Thyroid gland (tissue), 4 donors: ENCODE results near the gene SKI. TPM values are rescaled to one million over a fixed set of nuclear protein-coding genes. Genes with fewer than 3 reads are reported as not detected.

ENCODE experiments used
- DNase-seq, 2 donors: peaks; one replicate each; pipeline ENCODE4 v3.0.0-alpha.2; 2019
- H3K27ac ChIP-seq, 3 donors: fragments of 200-600 bp; sonication (generic); 1 replicate in 2 of 3; 2 replicates in 1 of 3; pipeline ENCODE4 v1.5.1; 2016 to 2019; ENCODE audit warnings: mild to moderate bottlenecking in 1 of 3, moderate library complexity in 1 of 3
- H3K27me3 ChIP-seq: fragments of 200-600 bp; sonication (generic); one replicate; pipeline ENCODE4 v1.5.1; 2019
- H3K36me3 ChIP-seq, 2 donors: fragments of 200-600 bp; sonication (generic); one replicate each; pipeline ENCODE4 v1.5.1; 2016 to 2019
- H3K4me1 ChIP-seq, 2 donors: fragments of 200-600 bp; sonication (generic); one replicate each; pipeline ENCODE4 v1.5.1; 2017 to 2019
- H3K4me3 ChIP-seq, 3 donors: fragments of 200-600 bp; sonication (generic); replicated peaks in 1 of 3; 1 replicate in 2 of 3; 2 replicates in 1 of 3; pipeline ENCODE4 v1.5.1; 2016; ENCODE audit warnings: mild to moderate bottlenecking in 1 of 3
- H3K9me3 ChIP-seq: fragments of 200-600 bp; sonication (generic); one replicate; pipeline ENCODE4 v1.5.1; 2017
- CTCF ChIP-seq, 6 experiments: fragments of 200-600 bp in 3 of 6; fragments of 450-650 bp in 3 of 6; sonication (generic) in 3 of 6; IDR thresholded peaks; one replicate each; pipeline ENCODE4 v1.5.1; 2016 to 2019; ENCODE audit warnings: antibody characterized with exemption in 6 of 6, mild to moderate bottlenecking in 2 of 6, inconsistent platforms in 1 of 6, moderate library complexity in 1 of 6
- POLR2A ChIP-seq, 2 donors: fragments of 450-650 bp; IDR thresholded peaks; one replicate each; pipeline ENCODE4 v1.6.1; 2017; ENCODE audit warnings: antibody characterized with exemption in 2 of 2, mild to moderate bottlenecking in 2 of 2, moderate library complexity in 1 of 2
- WGBS, 2 donors: methylation state at CpG; one replicate each; pipeline ENCODE4 v1.1.5; 2017; 5-methylcytosine and 5-hydroxymethylcytosine counted together
- intact Hi-C: fragments of 100-400 bp; cut with DNase I; formaldehyde crosslinking; loops from one replicate; pipeline ENCODE4 v1.15.1; 2023
- total RNA-seq, 4 donors: library from RNA; depleted of rRNA; stranded (reverse); fragments of >200 nt; gene quantifications; one replicate each; pipeline ENCODE4 v1.2.3, GENCODE V29; 2016

Gene SKI
- total RNA-seq, 4 donors from 2014 or later, result 31.4 to 59.6 (median 39.9) TPM

GRCh38 chr1:2271841-2272655 lies 43.9 kb downstream of the SKI start:
- Histone ChIP-seq H3K4me1 (peaks cover 75 to 98% of the 10 kb centered on the region in 2 donors), H3K4me3 (no peak overlapping the region)
- 66 to 76% methylated on average over 20 to 22 of the region's 23 CpGs for WGBS, 2 donors

GRCh38 chr1:2272686-2273400 lies 44.7 kb downstream of the SKI start:
- Histone ChIP-seq H3K36me3 (no peaks in the 10 kb centered on the region), H3K27me3 (no peaks in the 10 kb centered on the region), H3K27ac (peak overlapping the region in 1 of 3 donors; percentile 6), H3K4me1 (peaks cover 75 to 98% of the 10 kb centered on the region in 2 donors), H3K4me3 (no peak overlapping the region), H3K9me3 (no peaks in the 10 kb centered on the region)
- WGBS, 2 donors, result 86 to 87% methylated on average over 16 to 21 of the region's 28 CpGs
- intact Hi-C loops, result loop anchor here (5.0 kb wide), 1 partner anchor 36 kb away; no protein-coding TSS in a partner anchor
- no peak for TF ChIP-seq POLR2A (IDR thresholded peaks at IDR 0.05)
- no peak for TF ChIP-seq CTCF (IDR thresholded peaks at IDR 0.05)
- no peak for DNase-seq

More at GRCh38 chr1:2271841-2272655, 43.9 kb downstream of the SKI start:
- Histone ChIP-seq H3K27ac (peak overlapping the region in 1 of 3 donors; percentile 20), H3K27me3 (no peaks in the 10 kb centered on the region), H3K36me3 (no peaks in the 10 kb centered on the region), H3K9me3 (no peaks in the 10 kb centered on the region)
- no peak for TF ChIP-seq CTCF (IDR thresholded peaks at IDR 0.05)
- no peak for TF ChIP-seq POLR2A (IDR thresholded peaks at IDR 0.05)
- DNase-seq, result no peak
- intact Hi-C loops, result loop anchor here (5.0 kb wide), 1 partner anchor 35 kb away; no protein-coding TSS in a partner anchor

DNA sequence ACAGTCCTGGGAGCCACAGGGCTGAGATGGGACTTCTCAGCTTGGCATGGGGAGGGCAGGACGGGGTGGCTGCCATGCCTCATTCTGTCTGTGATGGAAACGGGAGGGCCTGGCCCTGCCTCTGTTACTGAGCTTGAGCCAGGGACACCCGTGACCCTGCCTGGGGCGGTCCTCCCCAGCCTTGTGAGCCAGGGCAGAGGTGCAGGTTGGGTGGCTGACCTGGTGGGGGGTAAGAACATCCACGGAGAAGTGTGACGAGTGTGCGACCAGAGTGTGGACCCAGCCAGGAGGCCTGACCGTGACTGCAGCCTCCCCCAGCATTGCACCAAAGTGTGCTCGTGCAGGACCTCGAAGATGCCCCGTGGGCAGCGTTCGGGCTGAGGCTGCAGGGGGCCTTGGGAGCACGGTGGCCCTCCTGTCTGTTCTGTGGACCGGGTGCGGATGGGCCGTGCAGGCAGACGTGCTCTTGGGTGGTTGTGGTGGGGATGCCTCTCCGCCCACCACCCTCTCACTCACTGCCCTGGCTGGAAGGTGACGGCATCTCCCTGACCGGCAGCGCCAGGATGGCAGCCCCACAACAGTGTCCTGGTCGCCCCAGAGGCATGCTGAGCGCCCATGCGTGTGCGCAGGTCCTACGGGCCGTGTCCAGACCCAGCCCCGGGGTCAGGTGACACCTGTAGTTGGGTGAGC lies 45.4 kb downstream of the SKI start:
- Histone ChIP-seq H3K36me3 (no peaks in the 10 kb centered on the region), H3K9me3 (no peaks in the 10 kb centered on the region), H3K27me3 (no peaks in the 10 kb centered on the region), H3K4me3 (no peak overlapping the region), H3K27ac (peak overlapping the region in 2 of 3 donors; percentile 6 to 72), H3K4me1 (peaks cover 76 to 98% of the 10 kb centered on the region in 2 donors)
- no peak for TF ChIP-seq POLR2A (IDR thresholded peaks at IDR 0.05)
- TF ChIP-seq CTCF (IDR thresholded peaks at IDR 0.05), result no peak
- WGBS, 2 donors, result 71 to 74% methylated on average over 18 to 27 of the region's 29 CpGs
- peak in 1 of 2 donors; percentile 69 for DNase-seq
- intact Hi-C loops, result loop anchor here (5.0 kb wide), 1 partner anchor 36 kb away; no protein-coding TSS in a partner anchor

- H3K36me3 ChIP-seq, result no peaks in the 10 kb centered on the region
- no peak for TF ChIP-seq POLR2A (IDR thresholded peaks at IDR 0.05)
- peak in 1 of 6 experiments; percentile 4 for TF ChIP-seq CTCF (IDR thresholded peaks at IDR 0.05)
- no peaks in the 10 kb centered on the region for H3K9me3 ChIP-seq
- no peak for DNase-seq
- WGBS, 2 donors, result 76 to 83% methylated on average over 12 to 20 of the region's 24 CpGs
- no peaks in the 10 kb centered on the region for H3K27me3 ChIP-seq
- H3K4me1 ChIP-seq, result peaks cover 80 to 100% of the 10 kb centered on the region in 2 donors
- peak overlapping the region in 2 of 3 donors; percentile 72 to 75 for H3K27ac ChIP-seq
- intact Hi-C loops, result loop anchor here (5.0 kb wide), 1 partner anchor 37 kb away; no protein-coding TSS in a partner anchor
- H3K4me3 ChIP-seq, result no peak overlapping the region
Measured at GRCh38 chr1:2274231-2274928, 46.3 kb downstream of the SKI start.
